Measurements from ENCODE around the gene SLC66A2. TPM values are rescaled to one million over a fixed set of nuclear protein-coding genes. Genes with fewer than 3 reads are reported as not detected.
"Not testable (repeated sequence)": the region's sequence is repeated elsewhere in the genome, so short reads cannot be mapped to it uniquely, and the experiment has no call there.

Gene SLC66A2
- total RNA-seq, 1 experiment from 2014 or later: 13.0 TPM

DNA sequence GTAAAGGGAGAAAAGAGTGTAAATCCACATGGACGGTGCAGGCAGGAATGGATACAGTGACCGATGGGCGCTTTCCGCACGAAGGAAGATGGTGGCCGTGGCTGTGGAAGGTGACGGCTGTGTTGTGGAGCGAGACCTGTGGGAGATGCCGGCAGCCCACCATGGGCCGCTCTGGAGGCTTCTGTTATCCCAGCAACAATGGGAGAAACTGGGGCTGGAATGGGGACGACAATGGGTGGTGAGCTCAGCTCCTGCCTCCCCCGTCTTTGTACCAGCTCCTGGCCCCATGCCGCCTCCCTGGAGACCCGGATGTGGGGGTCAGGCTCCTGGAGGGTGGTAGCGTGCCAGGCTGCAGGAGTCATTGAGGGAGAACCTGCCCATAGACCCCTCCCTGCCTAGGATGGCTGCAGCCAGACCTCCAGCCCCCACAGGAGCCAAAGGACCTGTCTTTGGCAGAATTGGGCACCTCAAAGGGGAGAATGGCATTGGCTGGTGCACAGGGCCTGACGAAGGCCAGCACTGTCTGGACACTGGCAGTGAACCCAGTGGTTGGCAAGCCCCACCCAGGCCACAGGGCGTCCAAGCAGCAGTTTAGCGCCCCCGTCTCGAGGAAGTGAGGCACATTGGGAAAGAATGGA lies 72.6 kb downstream of the SLC66A2 start:
- H3K23ac ChIP-seq (ENCODE audit: insufficient read length, low read depth, low read length): no peak overlapping the region
- no peak overlapping the region for H2BK15ac ChIP-seq (ENCODE audit: low read depth, low read length)
- H3K4me3 Mint-ChIP-seq: no peak overlapping the region; a peak in 1 of 5 replicates
- TF ChIP-seq, protein P1, sequence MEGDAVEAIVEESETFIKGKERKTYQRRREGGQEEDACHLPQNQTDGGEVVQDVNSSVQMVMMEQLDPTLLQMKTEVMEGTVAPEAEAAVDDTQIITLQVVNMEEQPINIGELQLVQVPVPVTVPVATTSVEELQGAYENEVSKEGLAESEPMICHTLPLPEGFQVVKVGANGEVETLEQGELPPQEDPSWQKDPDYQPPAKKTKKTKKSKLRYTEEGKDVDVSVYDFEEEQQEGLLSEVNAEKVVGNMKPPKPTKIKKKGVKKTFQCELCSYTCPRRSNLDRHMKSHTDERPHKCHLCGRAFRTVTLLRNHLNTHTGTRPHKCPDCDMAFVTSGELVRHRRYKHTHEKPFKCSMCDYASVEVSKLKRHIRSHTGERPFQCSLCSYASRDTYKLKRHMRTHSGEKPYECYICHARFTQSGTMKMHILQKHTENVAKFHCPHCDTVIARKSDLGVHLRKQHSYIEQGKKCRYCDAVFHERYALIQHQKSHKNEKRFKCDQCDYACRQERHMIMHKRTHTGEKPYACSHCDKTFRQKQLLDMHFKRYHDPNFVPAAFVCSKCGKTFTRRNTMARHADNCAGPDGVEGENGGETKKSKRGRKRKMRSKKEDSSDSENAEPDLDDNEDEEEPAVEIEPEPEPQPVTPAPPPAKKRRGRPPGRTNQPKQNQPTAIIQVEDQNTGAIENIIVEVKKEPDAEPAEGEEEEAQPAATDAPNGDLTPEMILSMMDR (conservative IDR thresholded peaks at IDR 0.05): no peak
- H3K79me1 ChIP-seq (ENCODE audit: insufficient read depth, low read depth, low read length, poor library complexity, severe bottlenecking): no peaks in the 10 kb centered on the region
- no peak overlapping the region for H2AFZ ChIP-seq (ENCODE audit: low read length)
- H3K14ac ChIP-seq (ENCODE audit: insufficient read depth, low read length): no peak overlapping the region
- H2BK12ac ChIP-seq (ENCODE audit: insufficient read length, low read depth, low read length): no peak overlapping the region
- no peak overlapping the region for H3T11ph ChIP-seq (ENCODE audit: low read length)
- no peak overlapping the region for H3K18ac ChIP-seq (ENCODE audit: insufficient read length, low read depth, low read length)
- no peak overlapping the region for H3K27ac ChIP-seq (ENCODE audit: insufficient read length, low read depth, low read length)
- no peaks in the 10 kb centered on the region for H3K27me3 ChIP-seq (ENCODE audit: insufficient read depth, low read length)
- 0 out of 5 replicates have a peak, but pooled peaks cover 0 to 2% of the 10 kb centered on the region in 2 experiments for H3K9me3 Mint-ChIP-seq
- no peak overlapping the region for H4K8ac ChIP-seq (replicated peaks; ENCODE audit: insufficient read length, low read depth, low read length)
- peaks cover 0 to 7% of the 10 kb centered on the region in 2 experiments; a peak in 1 of 4 replicates for H3K4me1 Mint-ChIP-seq
- H3K9ac ChIP-seq (ENCODE audit: extremely low read depth, insufficient read length, low read length): no peak overlapping the region
- no peak overlapping the region for H3K27ac Mint-ChIP-seq
- no peaks in the 10 kb centered on the region for H3K79me2 ChIP-seq (ENCODE audit: insufficient read depth, low read length)
- no peaks in the 10 kb centered on the region for H3K36me3 Mint-ChIP-seq (ENCODE audit: insufficient read depth in 1 of 3, low read depth in 3 of 3)
- no peaks in the 10 kb centered on the region; the same call in 1 of the 2 replicates for H3K27me3 Mint-ChIP-seq (ENCODE audit: low read depth)
- DNase-seq: no peak
- H4K5ac ChIP-seq (ENCODE audit: insufficient read length, low read depth, low read length): no peak overlapping the region
- no peak overlapping the region for H2BK5ac ChIP-seq (ENCODE audit: insufficient read length, low read length)
- no peak overlapping the region for H3K4ac ChIP-seq (ENCODE audit: low read depth, low read length)
- H2AK5ac ChIP-seq (ENCODE audit: insufficient read length, low read length): no peak overlapping the region
- no peak overlapping the region for H2BK120ac ChIP-seq (ENCODE audit: low read depth, low read length, poor library complexity, severe bottlenecking)
- H4K20me1 ChIP-seq (ENCODE audit: control insufficient read depth, insufficient read depth, insufficient read length): no peaks in the 10 kb centered on the region
- no peak overlapping the region for H3K4me2 ChIP-seq (ENCODE audit: insufficient read depth, insufficient read length, low read length)
- H3K9me3 ChIP-seq (ENCODE audit: control insufficient read depth, low read depth, low read length): no peaks in the 10 kb centered on the region
- H3K23me2 ChIP-seq (ENCODE audit: insufficient read length, low read depth, low read length, poor library complexity, severe bottlenecking): no peaks in the 10 kb centered on the region
- no peak overlapping the region for H3K56ac ChIP-seq (ENCODE audit: insufficient read length, low read depth, low read length)
- no peak overlapping the region for H4K91ac ChIP-seq (ENCODE audit: insufficient read length, low read depth, low read length)
- no peaks in the 10 kb centered on the region for H3K4me1 ChIP-seq (ENCODE audit: insufficient read depth, low read length)
- no CpG with 5 or more reads among the region's 20 CpGs for WGBS (ENCODE audit: extremely low coverage, insufficient read length, low lambda C conversion rate)
- no peak overlapping the region for H2BK20ac ChIP-seq (ENCODE audit: low read depth, low read length, poor library complexity, severe bottlenecking)

DNA sequence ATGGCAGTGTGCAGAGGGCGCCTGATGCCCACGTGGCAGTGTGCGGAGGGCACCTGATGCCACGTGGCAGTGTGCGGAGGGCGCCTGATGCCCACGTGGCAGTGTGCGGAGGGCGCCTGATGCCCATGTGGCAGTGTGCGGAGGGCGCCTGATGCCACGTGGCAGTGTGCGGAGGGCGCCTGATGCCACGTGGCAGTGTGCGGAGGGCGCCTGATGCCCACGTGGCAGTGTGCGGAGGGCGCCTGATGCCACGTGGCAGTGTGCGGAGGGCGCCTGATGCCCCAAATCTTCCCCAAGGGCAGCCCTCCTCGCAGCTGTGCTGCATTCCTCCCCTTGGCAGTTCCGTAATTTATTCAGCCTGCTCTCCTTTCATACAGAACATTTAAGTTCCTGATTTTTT lies 73.2 kb downstream of the SLC66A2 start:
- H3K27ac ChIP-seq (ENCODE audit: insufficient read length, low read depth, low read length); H3K4me1 Mint-ChIP-seq; H3K56ac ChIP-seq (ENCODE audit: insufficient read length, low read depth, low read length); H2BK5ac ChIP-seq (ENCODE audit: insufficient read length, low read length); H3K79me1 ChIP-seq (ENCODE audit: insufficient read depth, low read depth, low read length, poor library complexity, severe bottlenecking); H3K18ac ChIP-seq (ENCODE audit: insufficient read length, low read depth, low read length); H3T11ph ChIP-seq (ENCODE audit: low read length); H4K5ac ChIP-seq (ENCODE audit: insufficient read length, low read depth, low read length); H2BK15ac ChIP-seq (ENCODE audit: low read depth, low read length); H4K91ac ChIP-seq (ENCODE audit: insufficient read length, low read depth, low read length); DNase-seq; H3K36me3 Mint-ChIP-seq (ENCODE audit: insufficient read depth in 1 of 3, low read depth in 3 of 3); H3K4me3 Mint-ChIP-seq; H3K9me3 Mint-ChIP-seq; H2AFZ ChIP-seq (ENCODE audit: low read length); H3K9me3 ChIP-seq (ENCODE audit: control insufficient read depth, low read depth, low read length); H3K23me2 ChIP-seq (ENCODE audit: insufficient read length, low read depth, low read length, poor library complexity, severe bottlenecking); H2BK120ac ChIP-seq (ENCODE audit: low read depth, low read length, poor library complexity, severe bottlenecking); H3K27ac Mint-ChIP-seq; H3K4me1 ChIP-seq (ENCODE audit: insufficient read depth, low read length); H3K14ac ChIP-seq (ENCODE audit: insufficient read depth, low read length); H3K9ac ChIP-seq (ENCODE audit: extremely low read depth, insufficient read length, low read length); H3K4ac ChIP-seq (ENCODE audit: low read depth, low read length); H2BK20ac ChIP-seq (ENCODE audit: low read depth, low read length, poor library complexity, severe bottlenecking); H4K8ac ChIP-seq (replicated peaks; ENCODE audit: insufficient read length, low read depth, low read length); H3K4me2 ChIP-seq (ENCODE audit: insufficient read depth, insufficient read length, low read length); H3K27me3 ChIP-seq (ENCODE audit: insufficient read depth, low read length); H3K23ac ChIP-seq (ENCODE audit: insufficient read length, low read depth, low read length); H2BK12ac ChIP-seq (ENCODE audit: insufficient read length, low read depth, low read length); H3K79me2 ChIP-seq (ENCODE audit: insufficient read depth, low read length); H3K27me3 Mint-ChIP-seq (ENCODE audit: low read depth); H2AK5ac ChIP-seq (ENCODE audit: insufficient read length, low read length); H4K20me1 ChIP-seq (ENCODE audit: control insufficient read depth, insufficient read depth, insufficient read length): not testable (repeated sequence)
- no CpG with 5 or more reads among the region's 25 CpGs for WGBS (ENCODE audit: extremely low coverage, insufficient read length, low lambda C conversion rate)
